HG03469 (cell line): Measurements from ENCODE around the gene SMYD4.
"Not testable (repeated sequence)": the region's sequence is repeated elsewhere in the genome, so short reads cannot be mapped to it uniquely, and the experiment has no call there.

Experiments used
- ATAC-seq: cut with Tn5 transposase; IDR thresholded peaks from one replicate; pipeline ENCODE4 v1.9.1; 2021; ENCODE audit warnings: mild to moderate bottlenecking, moderate library complexity, moderate number of reproducible peaks; ENCODE audit not compliant: unreplicated experiment

SMYD4 gene

GRCh38 chr17:1830288-1830687 is 586 bp upstream of the SMYD4 start:
- ATAC-seq, result no peak

GRCh38 chr17:1829216-1829591 is 498 bp downstream of the SMYD4 start:
- ATAC-seq, result no peak

GRCh38 chr17:1820528-1821252 is 9.0 kb downstream of the SMYD4 start:
- ATAC-seq, result no peak

- ATAC-seq, result no peak
Observed at GRCh38 chr17:1813088-1813487, 16.6 kb downstream of the SMYD4 start.

- no peak for ATAC-seq
Observed at GRCh38 chr17:1810450-1811103, 19.1 kb downstream of the SMYD4 start.

GRCh38 chr17:1809815-1810214 is 19.9 kb downstream of the SMYD4 start:
- ATAC-seq, result not testable (repeated sequence)

GRCh38 chr17:1808644-1809043 is 21.1 kb downstream of the SMYD4 start:
- ATAC-seq, result no peak

- no peak for ATAC-seq
Observed at GRCh38 chr17:1807890-1808289, 21.8 kb downstream of the SMYD4 start.

GRCh38 chr17:1803280-1803679 is 26.4 kb downstream of the SMYD4 start:
- ATAC-seq, result no peak

GRCh38 chr17:1802429-1802828 is 27.3 kb downstream of the SMYD4 start:
- no peak for ATAC-seq

- ATAC-seq, result no peak
Observed at GRCh38 chr17:1800712-1801111, 29.0 kb downstream of the SMYD4 start.

GRCh38 chr17:1800240-1800639 is 29.5 kb downstream of the SMYD4 start:
- no peak for ATAC-seq

- ATAC-seq, result not testable (repeated sequence)
Observed at GRCh38 chr17:1797846-1798245, 31.9 kb downstream of the SMYD4 start.

GRCh38 chr17:1797323-1797722 is 32.4 kb downstream of the SMYD4 start:
- ATAC-seq, result no peak

- no peak for ATAC-seq
Observed at GRCh38 chr17:1796800-1797199, 32.9 kb downstream of the SMYD4 start.

- no peak for ATAC-seq
Observed at GRCh38 chr17:1793447-1793806, 36.3 kb downstream of the SMYD4 start.

- no peak for ATAC-seq
Observed at GRCh38 chr17:1792495-1793446, 36.9 kb downstream of the SMYD4 start.

GRCh38 chr17:1789936-1790335 is 39.8 kb downstream of the SMYD4 start:
- ATAC-seq, result no peak

GRCh38 chr17:1787301-1787902 is 42.3 kb downstream of the SMYD4 start:
- ATAC-seq, result no peak

GRCh38 chr17:1786708-1787107 is 43.0 kb downstream of the SMYD4 start:
- ATAC-seq, result no peak

- ATAC-seq, result no peak
Observed at GRCh38 chr17:1785930-1786329, 43.8 kb downstream of the SMYD4 start.
